ENCODE measurements around the gene VWC2L.

VWC2L gene

GRCh38 chr2:214604861-214605260 lies 194.0 kb downstream of the VWC2L start:
- DNase-seq, result no peak

GRCh38 chr2:214607051-214607450 lies 196.2 kb downstream of the VWC2L start:
- DNase-seq, result no peak

GRCh38 chr2:214611015-214611414 lies 200.2 kb downstream of the VWC2L start:
- no peak for DNase-seq

GRCh38 chr2:214624166-214624760 lies 213.4 kb downstream of the VWC2L start:
- no peak for DNase-seq

GRCh38 chr2:214628091-214628490 lies 217.2 kb downstream of the VWC2L start:
- DNase-seq, result no peak
